Measurements from ENCODE around the gene VAC14.
A peak's percentile ranks its signal among the peaks of the same experiment; 100 is the strongest.

Gene VAC14

DNA sequence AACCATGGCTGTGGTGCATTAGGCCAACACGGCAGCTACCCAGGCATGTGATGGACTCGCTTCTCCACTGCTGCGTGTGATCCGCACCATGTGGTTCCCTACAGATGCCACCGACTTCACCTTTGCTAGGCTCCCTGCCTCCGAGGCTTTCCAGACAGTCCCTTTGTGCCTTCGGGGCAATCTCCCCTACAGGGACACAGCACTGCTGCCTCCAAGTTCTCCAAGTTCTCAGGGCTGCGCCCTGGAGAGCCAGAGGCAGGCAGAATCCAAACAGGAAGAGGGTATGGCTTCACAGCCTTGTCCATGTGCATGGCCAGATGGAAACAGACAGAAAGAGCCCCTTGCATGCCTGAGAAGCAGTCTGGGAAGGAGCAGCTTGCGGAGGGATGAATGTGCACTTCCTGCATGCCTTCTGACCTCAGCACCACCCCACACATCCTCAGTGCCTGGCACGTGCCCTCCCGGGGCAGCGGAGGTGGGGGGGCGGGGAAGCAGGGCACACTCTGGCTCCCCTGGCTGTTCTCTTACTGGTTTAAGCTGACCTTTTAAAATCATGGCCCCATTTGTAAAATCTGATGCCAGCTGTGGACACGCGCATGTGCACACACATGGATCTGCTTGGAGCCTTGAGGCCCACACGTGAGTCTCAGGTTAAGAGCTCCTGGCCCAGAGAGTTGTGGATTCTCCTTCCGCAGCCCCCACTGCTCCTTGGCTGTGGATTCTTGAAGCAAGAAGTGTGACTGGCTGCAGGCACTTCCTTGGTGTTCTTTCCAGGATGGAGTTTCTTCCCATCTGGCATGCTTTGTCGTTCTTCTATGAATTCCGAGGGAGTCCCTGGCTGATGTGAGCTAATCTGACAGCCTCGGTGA is 59.8 kb downstream of the VAC14 start:
- peak; percentile 43 to 58 (median 49) for DNase-seq

DNA sequence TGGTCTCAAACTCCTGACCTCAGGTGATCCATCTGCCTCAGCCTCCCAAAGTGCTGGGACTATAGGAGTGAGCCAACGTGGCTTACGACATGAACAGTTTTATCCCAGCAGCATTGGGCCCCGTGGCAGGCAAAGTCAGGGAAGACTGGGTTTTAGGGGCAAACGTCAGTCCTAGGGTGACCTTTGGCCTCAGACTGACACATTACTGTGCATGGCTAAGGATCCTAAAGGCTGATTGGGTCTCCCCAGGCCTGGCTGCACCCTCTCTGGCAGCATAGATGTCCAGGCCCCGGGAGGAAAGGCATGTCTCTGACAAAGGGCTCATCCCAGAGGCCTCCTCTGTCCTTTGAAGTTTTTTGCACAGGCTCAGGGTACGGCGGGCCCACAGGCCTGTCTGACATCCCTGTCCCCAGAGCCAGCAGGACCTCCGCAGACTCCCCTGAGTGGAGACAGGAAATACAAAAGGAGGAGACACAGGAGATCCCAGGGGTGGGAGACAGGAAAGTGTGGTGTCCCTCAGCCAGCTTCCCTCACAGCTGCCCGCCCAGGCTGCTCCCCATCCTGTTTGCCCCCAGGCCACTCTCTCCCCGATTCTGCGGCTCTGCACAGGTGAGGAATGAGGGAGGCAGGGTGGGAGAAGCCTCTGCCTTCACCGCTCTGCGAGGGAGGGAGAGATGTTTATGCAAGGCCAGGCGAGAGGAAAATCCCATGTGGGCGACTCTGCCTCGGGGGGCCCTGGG is 60.6 kb downstream of the VAC14 start:
- no peak for DNase-seq

DNA sequence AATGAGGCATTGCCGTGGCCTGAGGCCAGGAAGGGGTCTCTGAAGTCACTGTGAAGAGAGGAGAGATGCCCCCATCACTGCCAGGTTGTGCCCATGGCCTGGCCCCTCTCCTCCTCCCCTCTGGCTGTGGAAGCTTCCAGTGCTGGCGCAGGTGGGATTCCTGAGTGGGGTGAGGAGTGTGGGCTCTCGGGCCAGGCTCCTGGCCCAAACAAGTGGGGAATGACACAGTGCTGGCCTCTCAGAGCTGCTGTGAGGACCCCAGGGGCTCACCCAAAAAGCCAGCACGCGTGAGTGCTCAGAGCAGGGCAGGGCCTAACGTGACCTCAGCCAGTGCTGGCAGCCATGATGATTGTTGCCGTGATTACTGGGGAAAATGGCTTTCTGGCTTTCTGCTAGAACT is 61.6 kb downstream of the VAC14 start:
- no peak for DNase-seq

DNA sequence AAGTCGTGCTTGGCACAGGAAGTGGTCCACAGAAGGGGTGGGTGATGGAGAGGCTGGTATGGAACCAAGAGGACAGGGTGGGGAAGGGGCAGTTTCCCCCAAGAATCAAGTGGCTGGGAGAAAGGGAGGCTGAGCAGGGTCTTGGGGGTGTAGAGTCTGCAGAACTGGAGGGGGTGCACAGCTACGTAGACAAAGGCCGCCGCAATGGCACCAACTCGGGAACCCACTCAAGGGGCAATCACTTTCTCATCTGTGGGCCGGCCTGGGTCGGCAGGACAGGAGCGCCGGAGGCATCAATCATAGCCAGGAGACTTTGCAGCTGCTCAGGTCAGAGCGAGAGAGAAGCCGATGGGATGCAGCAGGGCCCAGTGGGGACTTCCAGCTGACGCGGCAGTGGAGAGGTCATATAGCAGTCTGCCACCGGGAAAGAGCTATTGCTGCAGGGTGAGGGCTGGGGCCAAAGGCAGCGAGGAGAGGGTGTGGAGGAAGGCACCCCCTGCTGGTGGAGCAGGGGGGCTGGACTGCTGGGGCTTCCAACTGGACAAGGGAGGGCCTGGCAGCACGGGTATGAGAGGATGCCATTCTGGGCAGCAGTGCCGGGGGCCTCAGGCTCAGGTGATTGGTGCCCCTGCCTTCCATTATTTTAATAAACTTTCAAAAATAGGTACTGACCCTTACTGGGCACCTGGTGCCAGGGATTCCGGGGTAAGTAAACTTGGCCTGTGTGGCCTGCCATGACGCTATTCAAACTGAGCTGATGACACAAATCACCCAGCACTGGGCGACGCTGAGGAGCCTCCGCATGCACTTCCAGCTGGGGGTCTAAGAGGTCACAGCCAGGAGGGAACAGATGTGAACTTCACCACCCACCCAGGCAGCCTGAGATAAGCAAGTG is 62.6 kb downstream of the VAC14 start:
- DNase-seq: peak; percentile 33 to 57 (median 41)

DNA sequence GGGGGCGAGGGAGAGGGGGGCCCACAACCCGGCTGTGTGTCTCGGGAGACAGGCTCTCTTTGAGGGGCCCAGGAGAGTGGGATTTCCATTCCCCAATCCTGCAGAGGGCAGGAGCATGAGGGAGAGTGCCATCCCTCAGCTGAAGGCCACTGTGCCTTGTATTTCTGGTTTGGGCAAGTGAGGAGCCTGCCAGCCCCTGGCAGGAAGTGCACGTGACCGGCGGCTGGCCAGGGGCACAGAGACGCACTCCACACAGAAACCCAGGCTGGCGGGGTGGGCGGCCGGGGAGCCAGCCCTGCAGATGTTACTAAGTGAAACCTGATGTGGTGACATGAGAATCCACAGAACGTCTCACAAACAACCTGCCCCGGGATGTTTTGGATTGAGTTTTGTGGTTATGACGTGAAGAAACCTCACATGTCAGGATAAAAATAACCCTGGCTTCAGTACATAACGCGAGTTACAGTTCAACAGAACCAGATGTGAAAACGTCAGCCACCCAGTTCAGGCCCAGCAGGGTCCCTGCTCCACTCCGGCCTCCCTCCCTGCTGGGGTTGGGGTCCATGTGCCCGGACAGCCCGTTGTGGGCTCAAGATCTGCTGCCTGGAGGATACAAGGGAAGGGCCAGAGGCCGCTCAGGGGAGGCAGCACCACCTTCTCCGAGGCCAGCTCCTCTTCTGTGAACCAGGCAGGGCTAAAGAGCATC is 63.4 kb downstream of the VAC14 start:
- peak; percentile 30 to 53 (median 52) for DNase-seq

DNA sequence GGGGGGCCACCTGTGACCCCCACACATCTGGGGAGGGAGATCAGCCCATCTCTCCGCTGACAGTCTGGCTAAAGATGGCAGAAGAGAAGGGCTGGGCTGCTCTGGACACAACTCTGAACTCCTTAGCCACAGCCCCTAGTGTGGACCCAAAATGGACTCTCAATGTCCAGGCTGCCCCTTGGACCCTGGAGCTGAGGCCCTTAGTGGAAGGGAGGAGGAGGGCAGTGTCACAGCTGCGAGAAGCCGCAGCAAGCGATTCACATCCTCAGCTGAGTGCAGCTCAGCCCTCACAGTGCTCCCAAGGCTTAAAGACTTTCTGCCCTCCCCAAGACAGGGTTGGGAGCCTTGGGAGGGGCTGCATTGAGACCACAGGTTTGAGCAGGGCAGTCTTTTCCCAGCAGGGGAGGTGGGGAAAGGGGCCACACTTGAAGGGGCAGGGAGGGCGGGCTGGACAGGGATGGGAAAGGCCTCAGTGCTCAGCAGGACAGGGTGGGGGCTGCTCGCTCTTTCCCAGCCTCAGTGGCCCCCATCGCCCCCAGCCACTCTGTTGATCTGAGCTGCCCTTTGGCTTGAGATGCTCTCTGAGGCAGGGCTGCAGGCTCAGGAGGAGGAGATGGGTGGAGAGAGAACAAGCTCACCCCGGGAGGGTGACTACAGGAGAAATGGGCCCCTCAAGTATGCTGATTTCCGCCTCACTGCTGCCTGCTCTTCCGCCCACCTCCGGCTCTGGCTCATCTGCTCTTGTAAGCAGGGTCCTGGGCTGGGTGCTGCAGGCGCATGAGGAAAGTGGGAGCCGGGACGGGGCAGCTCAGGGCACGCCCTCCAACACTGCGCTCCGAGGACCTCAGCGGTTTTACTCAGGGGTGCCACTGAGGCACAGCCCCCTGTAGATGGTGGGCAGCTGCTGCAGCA is 64.2 kb downstream of the VAC14 start:
- DNase-seq: no peak

DNA sequence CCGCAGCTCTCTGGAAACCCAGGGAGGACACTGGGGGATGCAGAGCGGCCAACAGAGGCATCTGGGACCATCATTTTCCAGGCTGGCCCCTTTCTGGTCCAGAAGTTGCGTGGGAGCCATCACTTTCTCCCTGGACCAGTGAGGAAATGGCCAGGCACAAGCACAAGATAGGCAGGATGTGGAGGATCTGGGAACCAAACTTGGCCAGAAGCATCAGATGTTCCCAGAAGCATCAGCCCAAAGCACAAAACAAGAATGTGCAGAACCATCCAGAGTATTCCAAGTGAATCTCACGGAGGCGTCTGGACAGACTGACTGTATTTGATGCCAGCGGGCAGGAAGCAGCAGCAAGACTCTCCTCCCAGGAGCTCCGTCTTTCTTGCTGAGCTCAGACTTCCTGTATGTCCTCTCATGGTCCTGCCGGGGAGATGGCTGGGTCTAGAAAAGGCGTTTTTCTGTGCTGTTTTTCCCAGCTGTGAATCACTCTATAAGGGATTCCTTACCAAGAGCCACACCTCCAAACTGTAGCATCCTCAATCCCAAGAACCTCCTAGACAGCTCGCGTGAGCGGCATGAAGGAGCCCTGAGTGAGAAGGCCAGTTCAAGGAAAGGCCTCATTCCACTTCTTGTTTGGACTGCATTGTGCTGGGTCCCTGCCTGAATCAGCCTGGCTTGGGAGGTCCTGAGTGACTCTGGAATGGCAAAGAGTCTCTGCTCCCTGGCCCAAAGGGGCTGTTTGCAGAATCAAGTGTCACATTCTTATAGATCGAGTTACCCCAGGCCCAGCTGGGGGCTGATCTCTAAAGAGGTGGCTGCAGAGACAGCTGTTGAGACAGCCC is 65.6 kb downstream of the VAC14 start:
- DNase-seq: no peak

DNA sequence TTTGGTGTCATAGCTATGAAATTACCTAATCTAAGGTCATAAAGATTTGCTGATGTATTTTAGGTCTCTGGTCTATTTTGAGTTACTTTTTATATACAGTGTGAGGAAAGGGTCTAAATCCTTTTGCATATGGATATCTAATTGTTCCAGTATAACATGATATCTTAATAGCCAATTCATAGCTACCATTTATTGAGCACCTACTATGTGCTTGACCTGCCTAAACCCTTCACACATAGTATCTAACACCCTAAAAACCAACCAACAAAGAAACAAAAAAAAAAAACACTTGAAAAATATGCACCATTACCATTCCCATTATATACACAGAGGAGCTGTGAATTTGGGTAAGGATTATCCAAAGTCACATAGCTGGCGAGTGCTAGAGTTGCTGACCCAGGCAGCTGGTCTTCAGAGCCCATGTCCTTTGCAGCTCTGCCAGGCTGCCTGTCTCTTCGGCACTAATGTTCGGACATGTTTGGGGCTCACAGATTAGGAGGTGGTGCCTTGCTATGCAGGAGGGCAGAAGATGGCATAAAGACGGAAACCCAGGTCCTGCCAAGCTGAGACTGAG is 66.3 kb downstream of the VAC14 start:
- DNase-seq: no peak

DNA sequence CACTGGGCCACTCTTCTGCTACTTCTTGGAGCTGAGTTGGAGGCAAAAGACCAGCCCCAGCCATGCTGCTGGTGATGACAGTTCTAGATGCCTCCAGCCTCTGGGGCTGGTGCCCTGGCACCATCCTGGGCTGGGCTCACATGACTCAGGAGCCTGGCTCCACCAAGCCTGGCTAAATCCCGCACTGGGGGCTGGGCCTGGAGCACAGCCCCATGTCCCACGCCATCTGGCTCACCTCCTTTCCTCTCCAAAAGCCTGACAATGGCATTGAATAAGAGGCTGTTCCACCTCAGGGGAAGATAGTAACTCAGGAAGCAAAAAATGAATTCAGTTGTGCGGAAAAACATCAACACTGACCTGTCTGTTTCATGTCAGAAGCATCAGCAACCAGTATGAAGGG is 70.0 kb downstream of the VAC14 start:
- no peak for DNase-seq

DNA sequence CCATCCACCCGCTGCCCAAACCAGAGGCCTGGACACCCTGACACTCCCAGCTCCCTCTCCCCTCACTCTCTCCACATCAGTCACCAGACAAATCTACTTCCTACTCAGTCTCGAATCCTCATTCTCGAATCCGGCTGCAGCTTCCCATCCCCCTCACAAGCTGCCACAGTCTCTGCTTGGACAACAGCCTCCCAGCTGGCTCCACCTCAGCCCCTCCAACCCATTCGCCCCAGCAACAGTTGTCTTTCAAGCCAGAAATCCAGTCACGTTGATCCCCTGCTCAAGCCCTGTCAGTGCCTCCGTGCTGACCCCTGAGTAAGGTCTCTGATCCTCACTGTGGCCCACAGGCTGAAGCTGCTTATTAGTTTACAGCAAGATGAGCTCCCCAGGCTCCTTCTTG is 70.9 kb downstream of the VAC14 start:
- no peak for DNase-seq

DNA sequence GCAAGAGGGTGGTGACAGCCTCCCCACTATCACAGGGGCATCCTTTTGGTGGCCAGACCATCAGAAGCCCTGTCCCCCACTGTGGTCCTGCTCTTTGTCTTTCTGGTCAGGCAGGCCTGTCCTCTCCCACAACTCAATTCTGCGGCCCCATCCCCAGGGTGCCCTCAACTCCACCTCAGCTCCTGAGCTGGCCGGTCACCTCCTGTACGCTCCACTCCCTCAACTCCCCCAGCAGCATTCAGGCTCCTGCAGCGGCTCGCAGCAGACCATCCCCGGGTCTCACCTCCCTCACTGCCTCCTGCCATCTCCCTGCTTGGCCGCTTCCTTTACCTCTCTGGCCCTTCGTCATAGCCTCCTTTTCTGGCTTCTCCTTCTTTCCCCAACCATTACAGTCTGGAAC is 71.7 kb downstream of the VAC14 start:
- DNase-seq: no peak

DNA sequence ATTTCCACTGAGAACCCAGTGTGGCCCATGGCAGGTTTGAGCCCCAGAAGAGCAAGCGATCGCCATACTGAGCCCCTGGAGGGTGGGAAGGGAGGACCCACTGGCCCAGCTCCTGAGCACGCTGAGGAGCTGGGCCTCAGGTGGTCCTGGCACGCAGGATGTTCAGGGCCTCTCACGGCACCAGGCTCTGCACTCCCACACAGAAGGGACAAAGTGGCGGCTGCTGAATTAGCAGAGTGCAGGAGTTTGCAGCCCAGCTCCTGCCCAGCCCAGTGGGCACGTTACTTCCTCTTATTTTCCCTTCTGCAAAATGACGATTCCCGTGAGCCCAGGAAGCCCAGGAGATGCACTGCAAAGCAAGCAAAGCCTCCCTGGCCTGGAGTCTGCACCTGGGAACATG is 72.8 kb downstream of the VAC14 start:
- peak in 2 of 3 donors; percentile 24 to 44 for DNase-seq

DNA sequence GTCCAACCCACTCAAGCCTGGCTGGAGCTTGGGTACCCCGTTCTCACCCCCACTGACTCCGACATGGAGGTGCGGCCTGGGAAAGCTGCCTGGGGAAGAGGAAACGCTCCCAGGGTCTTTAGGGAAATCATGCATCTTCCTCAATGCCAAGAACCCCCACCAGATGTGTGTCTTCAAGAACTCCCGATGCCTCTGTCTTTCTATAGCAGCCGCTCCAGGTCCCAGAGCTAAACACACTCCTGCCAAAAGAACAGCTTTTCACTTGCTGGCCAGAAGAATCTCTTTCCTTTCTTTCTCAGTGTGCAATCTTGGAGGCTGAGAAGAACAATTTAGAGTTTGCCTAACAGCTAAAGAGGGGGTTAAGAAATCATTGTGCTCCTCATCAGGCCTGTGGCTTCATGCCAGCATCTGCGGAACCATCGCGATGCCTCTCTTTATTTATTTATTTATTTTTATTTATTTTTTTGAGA is 74.0 kb downstream of the VAC14 start:
- DNase-seq: no peak

DNA sequence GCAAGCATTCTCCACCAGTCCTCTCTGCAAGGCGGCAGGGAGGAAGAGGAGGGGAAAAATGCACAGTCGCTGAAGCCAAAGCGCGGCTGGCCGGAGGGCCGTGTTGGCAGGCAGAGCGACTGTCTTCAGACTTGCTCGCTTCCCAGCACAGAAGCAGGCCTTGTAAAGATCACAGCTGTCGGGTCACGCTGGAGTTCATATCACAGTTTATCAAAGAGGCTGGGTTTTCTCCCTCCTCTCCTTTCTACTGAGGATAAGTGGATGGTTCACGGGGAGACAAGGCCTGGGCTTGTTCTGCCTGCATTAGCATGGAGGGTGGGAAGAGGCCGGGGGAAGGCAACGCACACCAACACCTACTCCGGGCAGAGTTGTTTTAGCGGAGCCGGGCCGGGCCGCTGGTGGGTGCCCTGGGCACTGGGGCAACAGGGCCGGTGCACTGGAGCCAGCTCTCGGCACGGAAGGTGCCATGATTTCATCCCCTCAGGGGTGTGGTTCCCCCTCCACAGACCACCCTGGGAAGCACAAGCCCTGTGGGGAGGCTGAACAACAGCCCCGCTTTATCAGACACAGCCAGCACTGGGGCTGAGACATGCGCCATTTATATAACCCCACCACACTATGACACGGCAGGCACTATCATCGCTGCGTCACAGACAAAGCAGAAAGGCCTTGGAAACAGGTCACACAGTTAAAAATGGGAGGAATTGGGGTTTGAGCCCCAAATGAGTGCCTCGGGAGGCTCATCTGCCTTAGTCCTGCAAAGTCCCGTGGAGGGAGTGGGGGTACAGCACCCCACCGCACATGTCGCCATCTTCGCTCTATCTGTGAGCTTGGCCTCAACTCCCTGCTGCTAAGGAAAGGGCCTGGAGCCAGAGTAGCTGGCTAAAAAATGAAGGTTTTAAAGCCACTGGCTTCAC is 74.8 kb downstream of the VAC14 start:
- DNase-seq: no peak

DNA sequence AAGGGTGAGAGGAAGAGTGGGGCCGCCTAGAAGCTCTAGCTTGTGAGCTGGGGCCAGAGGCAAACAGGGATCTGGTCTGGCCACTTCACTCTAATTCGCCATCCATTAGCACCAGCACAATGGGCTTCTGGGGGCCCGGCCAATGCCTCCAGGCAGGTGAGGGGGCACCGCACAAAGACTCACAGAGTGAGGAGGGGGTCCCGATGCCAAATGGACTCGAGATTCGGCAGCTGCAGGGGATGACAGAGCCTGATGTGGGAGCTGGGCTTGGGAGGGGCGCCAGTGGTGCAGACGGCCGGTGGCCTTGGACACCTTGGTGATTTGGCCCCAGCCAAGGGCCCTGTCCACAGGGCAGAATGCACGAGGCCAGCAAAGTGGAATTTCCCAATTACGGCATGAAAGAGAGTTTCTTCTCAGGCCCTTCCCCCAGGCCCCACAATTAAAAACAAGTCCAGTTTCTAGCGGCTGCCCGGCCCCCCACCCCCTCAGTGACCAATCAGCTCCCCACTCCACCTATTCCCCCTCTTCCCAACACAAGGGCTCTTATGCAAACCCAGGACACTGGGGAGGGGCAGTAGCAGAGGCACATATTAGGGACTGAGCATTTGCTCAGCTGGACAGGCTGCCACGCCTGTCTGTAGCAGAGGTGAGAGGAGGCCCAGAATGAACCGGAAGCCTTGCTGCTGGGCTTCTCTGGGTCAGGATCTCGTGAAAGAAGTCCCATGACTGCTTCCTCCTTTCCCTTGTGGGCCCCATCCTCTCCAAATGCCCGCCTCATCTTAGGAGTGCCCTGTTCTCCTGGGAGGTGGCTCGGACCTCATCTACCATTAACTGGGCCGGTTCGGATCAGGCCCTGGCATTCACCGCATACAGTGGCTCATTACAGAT is 75.7 kb downstream of the VAC14 start:
- no peak for DNase-seq

DNA sequence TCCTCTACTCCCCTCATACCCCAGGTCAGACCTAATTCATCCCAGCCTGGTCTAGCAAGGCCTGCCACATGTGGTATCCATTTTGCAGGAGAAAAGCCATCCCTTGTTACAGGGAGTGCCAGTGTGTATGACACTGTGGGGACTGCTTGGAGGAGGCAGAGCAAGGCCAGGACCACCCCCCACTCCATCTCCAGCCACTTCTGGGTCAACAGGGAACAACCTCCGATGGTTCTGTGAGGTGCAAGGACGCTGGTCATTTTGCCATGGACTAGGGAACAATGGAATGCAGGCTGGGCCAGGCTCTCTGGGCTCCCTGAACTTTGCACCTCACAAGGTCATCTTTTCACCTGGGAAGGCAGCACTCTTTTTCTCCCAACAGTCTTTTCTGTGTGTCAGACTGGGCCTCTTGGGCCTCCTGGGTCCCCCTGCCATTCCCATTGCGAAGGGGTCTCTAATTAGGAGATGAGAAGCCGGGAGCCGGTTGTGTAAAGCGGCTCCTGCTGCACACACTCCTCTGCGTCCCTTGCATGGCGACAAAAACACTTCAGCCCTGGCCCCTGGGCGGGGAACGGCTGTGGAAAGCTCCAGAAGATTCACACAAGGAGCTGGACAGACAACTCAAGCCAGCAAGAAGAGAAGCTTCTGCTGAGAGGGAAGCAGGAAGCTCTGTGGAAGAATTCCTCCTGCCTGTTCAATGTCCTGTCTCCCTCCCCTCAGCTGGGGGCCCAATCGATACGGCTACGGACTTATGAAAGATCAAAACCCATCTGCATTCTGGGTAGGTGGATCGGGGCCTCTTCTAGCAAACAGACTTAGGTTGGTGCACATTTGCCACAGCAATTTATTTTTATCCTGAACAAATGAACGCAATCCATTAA is 76.6 kb downstream of the VAC14 start:
- DNase-seq: no peak

DNA sequence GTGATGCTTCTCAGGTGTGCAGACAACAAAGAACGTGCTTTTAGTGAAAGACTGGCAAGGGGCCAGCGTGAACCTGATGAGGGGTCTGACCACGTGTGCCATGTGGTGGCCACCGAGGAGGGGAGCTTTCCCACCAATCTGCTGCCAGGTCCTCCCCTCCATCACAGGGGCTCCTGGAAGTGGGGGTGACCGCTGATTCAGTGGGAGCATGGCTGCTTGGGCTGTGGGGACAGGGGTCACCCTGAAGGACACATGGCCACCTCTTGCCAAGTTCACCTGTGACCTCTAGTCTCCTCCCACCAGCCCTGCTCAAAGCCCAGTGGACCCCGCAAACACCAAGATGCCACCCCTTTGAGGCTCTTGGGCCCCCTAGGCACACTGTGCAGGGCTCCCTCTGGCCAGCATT is 77.2 kb downstream of the VAC14 start:
- DNase-seq: no peak

Measured in suppressor macrophage treated with lipopolysaccharide for 1 hour (primary cell).